Tongue (tissue), 2 donors: ENCODE data around the gene FBXO8. TPM values are rescaled to one million over a fixed set of nuclear protein-coding genes. Genes with fewer than 3 reads are reported as not detected.

Experiments
- DNase-seq: peaks from one replicate; pipeline ENCODE4 v3.0.0-alpha.2; 2015
- total RNA-seq: library from RNA; depleted of rRNA; stranded (reverse); fragments of >200 nt; gene quantifications from one replicate; pipeline ENCODE4 v1.2.3, GENCODE V29; 2014

The FBXO8 gene
- total RNA-seq, 1 donor from 2014 or later: 24.4 TPM

GRCh38 chr4:174244441-174244840 is 39.0 kb downstream of the FBXO8 start:
- DNase-seq: no peak

GRCh38 chr4:174241162-174241561 is 42.3 kb downstream of the FBXO8 start:
- DNase-seq: no peak

GRCh38 chr4:174236359-174236758 is 47.1 kb downstream of the FBXO8 start:
- no peak for DNase-seq

DNA sequence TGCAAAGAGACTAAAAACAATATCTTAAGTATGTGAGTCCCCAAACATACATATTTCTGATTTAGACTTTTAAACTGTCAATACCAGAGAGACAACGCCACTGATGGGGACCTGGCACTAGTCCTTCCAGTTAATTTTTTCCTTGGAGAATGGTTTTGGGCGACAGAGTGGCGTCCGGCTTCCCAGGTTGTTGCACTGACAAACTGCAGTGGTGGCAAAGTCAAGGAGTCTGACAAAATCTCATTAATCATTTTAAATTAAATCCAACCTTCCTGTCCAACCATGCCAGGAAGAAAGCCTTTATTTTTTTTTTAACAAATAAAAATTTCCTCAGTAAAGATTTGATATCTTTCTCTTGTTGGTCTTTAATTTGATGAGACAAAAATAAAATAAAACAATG is 52.8 kb downstream of the FBXO8 start:
- DNase-seq: no peak

- no peak for DNase-seq
Observed at GRCh38 chr4:174230148-174230547, 53.3 kb downstream of the FBXO8 start.

- no peak for DNase-seq
Observed at GRCh38 chr4:174228988-174229387, 54.5 kb downstream of the FBXO8 start.

- no peak for DNase-seq
Observed at GRCh38 chr4:174225349-174226049, 58.0 kb downstream of the FBXO8 start.

DNA sequence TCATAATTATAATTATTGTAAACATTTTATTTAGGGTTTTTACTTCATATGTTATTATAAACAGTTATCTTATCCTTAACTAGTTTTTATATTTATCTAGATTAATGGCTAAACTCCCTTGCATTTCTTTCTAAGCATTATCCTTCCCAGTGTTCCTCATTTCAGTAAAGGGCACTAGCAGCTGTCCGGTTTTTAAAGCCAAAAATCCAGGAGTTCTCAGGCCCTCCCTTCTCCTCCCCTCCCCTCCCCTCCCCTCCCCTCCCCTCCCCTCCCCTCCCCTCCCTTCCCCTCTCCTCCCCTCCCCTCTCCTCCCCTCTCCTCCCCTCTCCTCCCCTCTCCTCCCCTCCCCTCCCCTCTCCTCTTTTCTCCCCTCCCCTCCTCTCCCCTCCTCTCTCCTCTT is 58.9 kb downstream of the FBXO8 start:
- DNase-seq: no peak

- DNase-seq: peak; percentile 44
Observed at GRCh38 chr4:174222266-174222872, 61.1 kb downstream of the FBXO8 start.

DNA sequence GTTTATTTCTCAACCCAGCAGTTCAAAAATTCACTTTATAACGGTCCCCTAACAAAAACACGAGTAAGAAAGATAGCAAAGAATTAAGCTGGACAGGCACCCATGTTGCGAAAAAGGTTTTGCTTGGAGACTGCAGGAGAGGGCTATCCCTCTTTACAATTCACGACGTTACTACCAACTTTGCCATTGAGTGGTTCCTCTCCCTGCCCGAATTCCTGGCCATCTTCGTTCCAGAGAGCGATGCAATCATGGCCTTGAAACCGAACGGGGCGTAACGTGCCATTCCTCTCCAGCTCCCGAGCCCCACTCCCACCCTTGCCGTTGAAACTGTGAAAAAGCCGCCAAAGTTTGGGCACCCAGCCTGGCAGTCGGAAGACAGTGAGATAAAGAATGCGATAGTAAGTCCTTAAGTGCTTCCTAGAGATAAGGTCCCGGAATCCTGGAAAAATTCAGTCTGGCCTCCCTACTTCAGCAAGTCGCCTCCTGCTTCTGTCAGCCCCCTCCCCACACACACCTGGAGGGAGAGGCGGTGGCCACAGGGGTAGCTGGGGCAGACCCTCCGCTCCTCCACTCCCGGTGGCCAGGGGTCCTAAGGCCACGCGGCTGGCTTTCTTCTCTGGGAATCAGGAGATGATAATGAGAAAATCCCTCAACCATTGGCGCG is 65.2 kb downstream of the FBXO8 start:
- DNase-seq: peak; percentile 28

DNA sequence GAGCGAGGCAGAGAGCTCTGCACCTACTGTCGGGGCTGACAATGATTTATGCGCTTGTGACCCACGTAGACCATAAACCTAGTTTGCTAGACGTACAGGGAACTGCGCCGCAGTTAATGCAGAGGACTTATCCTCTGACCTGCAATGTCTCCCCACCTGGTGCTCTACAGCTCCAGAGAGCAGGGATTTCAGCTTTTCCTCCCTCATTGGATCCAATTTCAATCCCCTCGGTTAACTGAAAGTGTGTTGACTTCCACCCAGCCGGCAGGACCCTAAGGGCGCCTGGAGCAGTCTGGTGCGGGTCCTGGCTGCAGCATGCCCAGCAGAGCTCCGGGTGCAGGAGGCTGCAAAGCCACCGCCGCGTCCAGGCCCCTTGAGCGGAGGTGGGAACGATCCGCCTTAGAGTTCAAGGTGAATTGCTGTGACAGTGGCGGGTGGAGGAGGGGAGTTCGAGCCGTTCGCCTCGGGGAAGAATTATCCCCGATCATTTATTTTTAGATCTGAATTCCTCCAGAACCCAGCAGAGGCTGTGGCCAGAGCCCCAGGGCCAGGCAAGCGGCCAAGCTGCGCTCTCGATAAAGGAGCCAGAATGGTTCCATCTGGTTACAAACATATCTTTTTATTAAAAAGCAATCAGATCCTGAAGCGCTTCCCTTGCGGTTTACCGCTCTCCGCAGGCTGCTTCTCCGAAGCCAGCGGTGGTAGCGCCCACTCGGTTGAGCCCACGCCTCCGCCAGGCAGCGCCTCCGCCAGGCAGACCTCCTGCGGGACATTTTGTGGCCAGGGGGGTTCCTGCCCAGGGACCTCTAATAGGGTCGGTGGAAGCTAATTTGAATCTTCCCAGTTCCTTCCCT is 66.0 kb downstream of the FBXO8 start:
- peak; percentile 48 for DNase-seq

DNA sequence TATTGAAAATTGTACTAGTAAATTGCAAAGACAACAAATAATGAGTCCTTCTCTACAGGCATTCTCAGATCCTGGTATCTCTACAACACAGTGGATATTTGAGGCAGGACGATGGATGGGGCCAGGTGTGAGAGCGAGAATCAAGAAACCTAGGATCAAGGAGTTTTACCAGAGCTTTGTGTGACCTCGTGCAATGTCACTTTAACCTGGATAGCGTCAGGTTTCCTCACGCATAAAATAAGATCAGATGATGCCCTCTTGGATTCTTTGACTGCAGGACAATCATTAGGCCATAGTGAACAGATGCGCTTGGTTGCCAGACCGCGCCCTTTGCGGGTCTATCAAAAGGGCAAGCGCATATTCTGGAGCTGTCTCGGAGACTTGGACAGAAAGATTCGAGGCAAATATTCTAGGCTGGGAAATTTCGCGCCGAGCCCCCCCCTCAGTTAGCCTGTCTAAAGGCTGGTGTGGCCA is 66.6 kb downstream of the FBXO8 start:
- no peak for DNase-seq

- DNase-seq: peak; percentile 75
Observed at GRCh38 chr4:174215961-174216680, 67.3 kb downstream of the FBXO8 start.

GRCh38 chr4:174215057-174215456 is 68.4 kb downstream of the FBXO8 start:
- peak; percentile 29 for DNase-seq

- peak; percentile 41 for DNase-seq
Observed at GRCh38 chr4:174214101-174214878, 69.2 kb downstream of the FBXO8 start.

- DNase-seq: peak; percentile 66
Observed at GRCh38 chr4:174213731-174214100, 69.8 kb downstream of the FBXO8 start.

GRCh38 chr4:174212061-174212460 is 71.4 kb downstream of the FBXO8 start:
- DNase-seq: no peak

DNA sequence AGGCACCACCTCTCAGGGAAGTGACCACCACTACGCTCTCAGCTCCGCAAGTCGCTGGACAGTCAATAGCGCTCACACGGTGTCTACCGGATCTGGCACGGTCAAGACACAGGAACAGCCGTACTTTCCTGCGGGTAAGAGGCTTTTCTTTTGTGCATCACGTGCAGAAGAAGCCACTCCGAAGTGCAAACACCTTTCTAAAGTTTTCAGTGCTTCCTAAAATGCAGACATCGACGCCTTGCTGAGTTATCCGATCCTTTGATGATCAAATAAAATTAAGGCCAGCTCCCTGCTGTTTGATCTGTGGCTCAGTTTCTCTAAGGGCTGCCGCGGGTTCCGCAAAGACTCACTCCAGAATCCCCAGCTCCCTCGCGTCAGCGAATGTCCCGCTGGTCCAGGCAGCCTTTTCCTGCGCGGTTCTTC is 71.8 kb downstream of the FBXO8 start:
- DNase-seq: no peak

- DNase-seq: no peak
Observed at GRCh38 chr4:174210952-174211490, 72.4 kb downstream of the FBXO8 start.

DNA sequence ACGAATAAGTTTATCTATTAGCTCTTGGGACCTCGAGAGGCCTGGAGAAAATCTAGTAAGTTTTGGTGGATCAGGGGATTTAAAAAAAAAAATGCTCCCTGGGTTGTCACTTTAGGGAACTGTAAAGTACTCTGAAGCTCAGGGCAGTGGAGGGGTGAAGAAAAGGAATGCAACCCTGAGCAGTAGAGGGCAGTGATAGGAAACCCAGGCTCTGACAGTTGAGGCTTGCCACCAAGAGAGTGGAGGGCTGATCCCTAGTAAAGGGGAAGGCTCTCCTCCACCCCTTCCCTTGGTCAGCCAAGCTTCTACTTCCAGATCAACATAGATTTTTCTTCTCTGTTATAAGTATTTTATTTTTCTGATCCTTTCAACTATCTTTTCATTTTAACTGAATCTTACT is 73.1 kb downstream of the FBXO8 start:
- DNase-seq: no peak

GRCh38 chr4:174209341-174209740 is 74.1 kb downstream of the FBXO8 start:
- DNase-seq: peak; percentile 64
